Measurements from ENCODE around the gene SMIM30. TPM values are rescaled to one million over a fixed set of nuclear protein-coding genes. Genes with fewer than 3 reads are reported as not detected.

Gene SMIM30
- total RNA-seq, 1 experiment from 2014 or later: 47.9 TPM

DNA sequence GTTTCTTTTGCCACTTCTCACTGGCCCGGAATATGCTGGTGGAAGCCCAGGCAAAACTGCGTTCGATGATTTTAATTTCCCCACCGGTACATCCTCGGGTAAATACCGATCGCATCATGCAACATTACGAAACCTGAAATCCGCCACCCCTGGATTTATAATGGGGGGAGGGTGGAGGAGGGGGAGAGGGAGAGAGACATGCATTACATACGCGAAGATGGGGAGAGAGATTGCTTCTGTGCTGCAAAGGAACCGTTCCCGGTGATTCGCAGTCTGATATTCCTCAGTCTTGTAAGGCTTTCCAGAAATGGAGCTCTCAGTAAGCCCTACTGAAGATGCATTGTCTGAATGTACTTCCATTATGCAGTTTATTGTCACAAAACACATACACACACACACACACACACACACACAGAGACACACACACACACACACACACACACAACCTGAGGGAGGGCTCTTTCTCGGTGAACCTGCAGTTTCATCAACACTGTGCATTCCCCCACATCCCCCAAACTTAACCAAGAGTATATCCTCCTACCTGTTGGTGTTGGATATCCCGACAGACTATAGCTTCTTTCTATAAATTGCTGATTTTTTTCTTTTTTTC is 32.5 kb downstream of the SMIM30 start:
- H3K27me3 Mint-ChIP-seq (ENCODE audit: low read depth): peaks cover 59% of the 10 kb centered on the region
- H3K9me3 Mint-ChIP-seq: no peaks in the 10 kb centered on the region
- ATAC-seq (no peak; the same call in 1 of the 2 replicates), DNase-seq (ENCODE audit: low spot score) (no peak)
- no peaks in the 10 kb centered on the region for H3K36me3 Mint-ChIP-seq
- H3K4me1 Mint-ChIP-seq: peaks cover 18% of the 10 kb centered on the region
- H3K27ac Mint-ChIP-seq: no peak overlapping the region
- POLR2A ChIA-PET: interaction anchor here (0.6 to 1.5 kb wide), 5 partner anchors 9 to 408 kb away, joined by 3 to 8 read pairs (median 4); a partner anchor contains a TSS
- peak overlapping the region; percentile 57 for H3K4me3 Mint-ChIP-seq
- no peak for TF ChIP-seq KAT7 (CRISPR knock-in tag; IDR thresholded peaks at IDR 0.05; ENCODE audit: borderline replicate concordance)
- TF ChIP-seq JUN (CRISPR knock-in tag; IDR thresholded peaks at IDR 0.05): no peak
- TF ChIP-seq, protein P1, sequence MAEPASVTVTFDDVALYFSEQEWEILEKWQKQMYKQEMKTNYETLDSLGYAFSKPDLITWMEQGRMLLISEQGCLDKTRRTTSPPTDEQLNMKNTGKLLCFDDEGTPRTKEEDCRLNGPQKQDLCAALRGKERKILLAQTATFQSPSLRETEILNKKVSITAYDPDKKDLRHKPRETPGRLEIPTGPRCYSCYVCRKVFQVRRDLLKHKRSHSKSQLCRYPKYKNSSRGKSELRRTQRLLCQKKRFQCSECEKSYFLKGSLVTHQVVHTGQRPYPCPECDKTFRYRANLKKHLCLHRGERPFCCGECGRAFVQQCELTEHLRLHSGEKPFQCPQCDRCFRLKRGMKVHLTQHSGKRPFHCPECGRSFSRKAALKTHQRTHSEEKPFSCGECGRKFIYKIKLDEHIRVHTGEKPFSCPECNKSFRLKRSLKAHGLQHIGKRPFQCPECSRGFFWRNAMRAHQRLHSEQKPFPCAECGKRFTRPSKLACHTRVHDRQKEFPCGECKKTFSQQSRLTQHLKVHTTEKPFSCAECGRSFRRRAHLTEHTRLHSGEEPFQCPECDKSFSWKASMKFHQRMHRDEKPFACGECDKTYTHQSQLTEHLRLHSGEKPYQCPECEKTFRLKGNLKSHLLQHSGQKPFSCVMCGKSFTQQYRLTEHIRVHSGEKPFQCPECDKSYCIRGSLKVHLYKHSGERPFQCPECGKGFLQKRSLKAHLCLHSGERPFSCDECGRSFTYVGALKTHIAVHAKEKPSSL (CRISPR knock-in tag; conservative IDR thresholded peaks at IDR 0.05): no peak
- no peak for TF ChIP-seq CREM (CRISPR knock-in tag; IDR thresholded peaks at IDR 0.05)
- TF ChIP-seq, protein P2, sequence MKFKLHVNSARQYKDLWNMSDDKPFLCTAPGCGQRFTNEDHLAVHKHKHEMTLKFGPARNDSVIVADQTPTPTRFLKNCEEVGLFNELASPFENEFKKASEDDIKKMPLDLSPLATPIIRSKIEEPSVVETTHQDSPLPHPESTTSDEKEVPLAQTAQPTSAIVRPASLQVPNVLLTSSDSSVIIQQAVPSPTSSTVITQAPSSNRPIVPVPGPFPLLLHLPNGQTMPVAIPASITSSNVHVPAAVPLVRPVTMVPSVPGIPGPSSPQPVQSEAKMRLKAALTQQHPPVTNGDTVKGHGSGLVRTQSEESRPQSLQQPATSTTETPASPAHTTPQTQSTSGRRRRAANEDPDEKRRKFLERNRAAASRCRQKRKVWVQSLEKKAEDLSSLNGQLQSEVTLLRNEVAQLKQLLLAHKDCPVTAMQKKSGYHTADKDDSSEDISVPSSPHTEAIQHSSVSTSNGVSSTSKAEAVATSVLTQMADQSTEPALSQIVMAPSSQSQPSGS (CRISPR knock-in tag; IDR thresholded peaks at IDR 0.05; ENCODE audit: borderline replicate concordance, low read depth): no peak
- no peak for TF ChIP-seq FOXK1 (CRISPR knock-in tag; IDR thresholded peaks at IDR 0.05)
- TF ChIP-seq SP1 (CRISPR knock-in tag; conservative IDR thresholded peaks at IDR 0.05): no peak
- no peak for TF ChIP-seq ZNF671 (CRISPR knock-in tag; IDR thresholded peaks at IDR 0.05)
- TF ChIP-seq EMX1 (CRISPR knock-in tag; IDR thresholded peaks at IDR 0.05): no peak
- no peak for TF ChIP-seq ATF3 (CRISPR knock-in tag; conservative IDR thresholded peaks at IDR 0.05)
- no peak for TF ChIP-seq ZNF121 (CRISPR knock-in tag; IDR thresholded peaks at IDR 0.05)
- no peak for TF ChIP-seq ZNF219 (CRISPR knock-in tag; IDR thresholded peaks at IDR 0.05; ENCODE audit: borderline replicate concordance)
- TF ChIP-seq, protein P3, sequence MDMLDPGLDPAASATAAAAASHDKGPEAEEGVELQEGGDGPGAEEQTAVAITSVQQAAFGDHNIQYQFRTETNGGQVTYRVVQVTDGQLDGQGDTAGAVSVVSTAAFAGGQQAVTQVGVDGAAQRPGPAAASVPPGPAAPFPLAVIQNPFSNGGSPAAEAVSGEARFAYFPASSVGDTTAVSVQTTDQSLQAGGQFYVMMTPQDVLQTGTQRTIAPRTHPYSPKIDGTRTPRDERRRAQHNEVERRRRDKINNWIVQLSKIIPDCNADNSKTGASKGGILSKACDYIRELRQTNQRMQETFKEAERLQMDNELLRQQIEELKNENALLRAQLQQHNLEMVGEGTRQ (CRISPR knock-in tag; IDR thresholded peaks at IDR 0.05): no peak
- TF ChIP-seq TEAD4 (CRISPR knock-in tag; IDR thresholded peaks at IDR 0.05): no peak
- no peak for TF ChIP-seq USF1 (CRISPR knock-in tag; IDR thresholded peaks at IDR 0.05)
- TF ChIP-seq IRF1 (CRISPR knock-in tag; IDR thresholded peaks at IDR 0.05): no peak
- TF ChIP-seq TEAD1 (CRISPR knock-in tag; IDR thresholded peaks at IDR 0.05): no peak
- CTCF ChIA-PET: interaction anchor here (0.6 to 1.7 kb wide), 10 partner anchors 12 to 336 kb away, joined by 3 to 10 read pairs (median 4); partner anchors contain the start of gene TMEM168

DNA sequence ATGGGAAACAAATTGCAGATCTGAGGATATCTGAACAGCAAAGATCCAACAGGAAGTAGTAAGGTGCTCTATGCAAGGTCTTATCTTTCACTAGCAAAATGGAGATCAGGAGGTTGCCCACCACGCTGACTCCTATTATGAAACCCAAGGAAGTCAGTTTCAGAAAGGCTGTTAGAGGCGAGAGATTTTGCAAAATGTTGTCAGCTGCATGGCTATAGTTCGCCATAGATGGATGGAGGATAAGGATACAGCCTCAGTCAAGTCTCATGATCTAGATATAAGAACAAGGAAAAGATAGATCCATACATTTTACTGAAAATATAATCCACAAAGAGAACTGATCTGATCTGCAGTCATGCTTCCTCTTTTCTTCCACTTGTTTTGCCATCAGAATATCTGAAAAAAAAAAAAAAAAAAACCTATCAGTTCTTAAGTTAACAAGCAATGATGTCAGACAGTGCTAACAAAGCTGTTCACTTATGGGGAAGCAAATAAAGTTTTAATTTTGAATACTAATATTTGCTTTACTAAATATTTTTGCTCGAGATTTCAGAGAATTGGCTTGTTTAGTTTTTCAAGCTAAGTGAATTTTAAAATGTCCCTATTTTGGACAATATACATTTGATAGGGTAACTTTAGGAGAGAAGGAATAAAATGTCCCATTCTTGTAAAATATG is 33.7 kb downstream of the SMIM30 start:
- POLR2A ChIA-PET: no interaction called here
- H3K4me3 Mint-ChIP-seq: no peak overlapping the region
- no peak for TF ChIP-seq HMGXB4 (CRISPR knock-in tag; IDR thresholded peaks at IDR 0.05)
- no peak for TF ChIP-seq ZNF396 (CRISPR knock-in tag; IDR thresholded peaks at IDR 0.05; ENCODE audit: borderline replicate concordance)
- no peak for TF ChIP-seq NFE2L1 (CRISPR knock-in tag; IDR thresholded peaks at IDR 0.05)
- TF ChIP-seq ESRRA (CRISPR knock-in tag; IDR thresholded peaks at IDR 0.05; ENCODE audit: borderline replicate concordance): no peak
- no peak for TF ChIP-seq NFATC4 (CRISPR knock-in tag; IDR thresholded peaks at IDR 0.05)
- no peak for TF ChIP-seq FOXJ3 (CRISPR knock-in tag; IDR thresholded peaks at IDR 0.05; ENCODE audit: borderline replicate concordance)
- TF ChIP-seq ZNF219 (CRISPR knock-in tag; IDR thresholded peaks at IDR 0.05; ENCODE audit: borderline replicate concordance): no peak
- TF ChIP-seq, protein P1 (CRISPR knock-in tag; conservative IDR thresholded peaks at IDR 0.05): no peak
- no peak for TF ChIP-seq NR3C1 (CRISPR knock-in tag; conservative IDR thresholded peaks at IDR 0.05; ENCODE audit: low read depth)

More for the DNA sequence above, 33.7 kb downstream of the SMIM30 start:
- Mint-ChIP-seq H3K27ac (no peak overlapping the region), H3K27me3 (ENCODE audit: low read depth) (peaks cover 71% of the 10 kb centered on the region), H3K9me3 (no peaks in the 10 kb centered on the region), H3K4me1 (peaks cover 18% of the 10 kb centered on the region), H3K36me3 (no peaks in the 10 kb centered on the region)
- CTCF ChIA-PET: no interaction called here
- DNase-seq (ENCODE audit: low spot score) (no peak), ATAC-seq (no peak)
